Lower leg skin (tissue), 4 donors: ENCODE data around the gene MIS18A. TPM values are rescaled to one million over a fixed set of nuclear protein-coding genes. Genes with fewer than 3 reads are reported as not detected.

ENCODE experiments used
- DNase-seq, 2 donors: peaks; one replicate each; pipeline ENCODE4 v3.0.0-alpha.2; 2019; ENCODE audit warnings: low spot score in 2 of 2
- H3K4me3 ChIP-seq: fragments of 200-600 bp; sonication (generic); 2 replicates; pipeline ENCODE4 v1.5.1; 2017; ENCODE audit warnings: mild to moderate bottlenecking, low read depth; ENCODE audit not compliant: poor library complexity, severe bottlenecking
- POLR2A ChIP-seq, 2 donors: fragments of 450-650 bp; IDR thresholded peaks; one replicate each; pipeline ENCODE4 v1.6.1; 2016 to 2017; ENCODE audit warnings: antibody characterized with exemption in 2 of 2, mild to moderate bottlenecking in 1 of 2, moderate library complexity in 1 of 2
- WGBS, 2 donors: methylation state at CpG; one replicate each; pipeline ENCODE4 v1.1.5; 2018; 5-methylcytosine and 5-hydroxymethylcytosine counted together
- intact Hi-C: fragments of 100-400 bp; cut with DNase I; formaldehyde crosslinking; loops from one replicate; pipeline ENCODE4 v1.15.0; 2023; ENCODE audit warnings: low total_unique reads
- total RNA-seq, 4 donors: library from RNA; depleted of rRNA; stranded (reverse); fragments of >200 nt; gene quantifications; one replicate each; pipeline ENCODE4 v1.1.0, GENCODE V29; 2016
- TF ChIP-seq, protein P1 (sequence below), 3 donors: fragments of 450-650 bp; IDR thresholded peaks; one replicate each; pipeline ENCODE4 v1.5.1; 2016; ENCODE audit warnings: antibody characterized with exemption in 3 of 3, mild to moderate bottlenecking in 3 of 3, moderate library complexity in 2 of 3

The MIS18A gene
- total RNA-seq, 4 donors from 2014 or later: 2.2 to 7.7 (median 3.9) TPM

DNA sequence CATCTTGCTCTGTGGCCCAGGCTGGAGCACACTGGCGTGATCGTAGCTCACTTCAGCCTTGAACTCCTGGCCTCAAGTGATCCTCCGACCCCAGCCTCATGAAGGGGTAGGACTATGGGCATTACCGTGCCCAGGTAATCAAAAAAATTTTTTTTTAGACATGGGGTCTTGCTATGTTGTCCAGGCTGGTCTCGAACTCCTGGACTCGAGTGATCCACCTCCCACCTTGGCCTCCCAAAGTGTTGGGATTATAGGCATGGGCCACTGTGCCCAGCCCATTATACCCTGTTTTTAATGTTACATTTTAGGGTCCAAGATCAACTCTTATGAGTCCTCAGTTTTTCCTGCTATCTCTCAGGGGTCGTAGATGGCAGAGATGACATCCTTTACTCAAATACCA lies 26.1 kb upstream of the MIS18A start:
- intact Hi-C loops: no loop called here
- DNase-seq: no peak
- 95 to 96% methylated on average over 7 of the region's 7 CpGs for WGBS, 2 donors
- TF ChIP-seq POLR2A (IDR thresholded peaks at IDR 0.05): no peak
- TF ChIP-seq, protein P1, sequence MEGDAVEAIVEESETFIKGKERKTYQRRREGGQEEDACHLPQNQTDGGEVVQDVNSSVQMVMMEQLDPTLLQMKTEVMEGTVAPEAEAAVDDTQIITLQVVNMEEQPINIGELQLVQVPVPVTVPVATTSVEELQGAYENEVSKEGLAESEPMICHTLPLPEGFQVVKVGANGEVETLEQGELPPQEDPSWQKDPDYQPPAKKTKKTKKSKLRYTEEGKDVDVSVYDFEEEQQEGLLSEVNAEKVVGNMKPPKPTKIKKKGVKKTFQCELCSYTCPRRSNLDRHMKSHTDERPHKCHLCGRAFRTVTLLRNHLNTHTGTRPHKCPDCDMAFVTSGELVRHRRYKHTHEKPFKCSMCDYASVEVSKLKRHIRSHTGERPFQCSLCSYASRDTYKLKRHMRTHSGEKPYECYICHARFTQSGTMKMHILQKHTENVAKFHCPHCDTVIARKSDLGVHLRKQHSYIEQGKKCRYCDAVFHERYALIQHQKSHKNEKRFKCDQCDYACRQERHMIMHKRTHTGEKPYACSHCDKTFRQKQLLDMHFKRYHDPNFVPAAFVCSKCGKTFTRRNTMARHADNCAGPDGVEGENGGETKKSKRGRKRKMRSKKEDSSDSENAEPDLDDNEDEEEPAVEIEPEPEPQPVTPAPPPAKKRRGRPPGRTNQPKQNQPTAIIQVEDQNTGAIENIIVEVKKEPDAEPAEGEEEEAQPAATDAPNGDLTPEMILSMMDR (IDR thresholded peaks at IDR 0.05): no peak
- no peak overlapping the region for H3K4me3 ChIP-seq

DNA sequence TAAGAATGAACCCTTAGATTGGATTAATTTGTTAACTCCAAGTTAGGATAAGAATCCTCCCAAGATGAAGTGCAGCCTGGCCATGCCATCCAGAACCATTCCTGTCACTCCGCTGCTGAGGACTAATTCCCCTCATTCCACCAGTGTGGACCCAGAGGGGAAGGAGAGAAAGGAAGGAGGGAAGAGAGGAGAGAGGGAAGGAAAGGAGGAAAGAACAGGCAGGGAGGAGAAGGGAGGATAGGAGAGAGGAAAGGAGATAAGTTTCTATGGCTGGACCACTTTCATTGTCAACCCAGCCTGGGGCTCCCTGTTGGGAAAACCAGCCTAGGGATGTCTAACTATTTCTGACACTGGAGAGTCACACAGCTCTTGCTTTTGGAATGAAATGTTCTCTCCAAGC lies 24.5 kb upstream of the MIS18A start:
- 96 to 100% methylated on average over 1 of the region's 1 CpG for WGBS, 2 donors
- intact Hi-C loops: no loop called here
- H3K4me3 ChIP-seq: no peak overlapping the region
- no peak for DNase-seq
- TF ChIP-seq, protein P1 (IDR thresholded peaks at IDR 0.05): no peak
- no peak for TF ChIP-seq POLR2A (IDR thresholded peaks at IDR 0.05)

DNA sequence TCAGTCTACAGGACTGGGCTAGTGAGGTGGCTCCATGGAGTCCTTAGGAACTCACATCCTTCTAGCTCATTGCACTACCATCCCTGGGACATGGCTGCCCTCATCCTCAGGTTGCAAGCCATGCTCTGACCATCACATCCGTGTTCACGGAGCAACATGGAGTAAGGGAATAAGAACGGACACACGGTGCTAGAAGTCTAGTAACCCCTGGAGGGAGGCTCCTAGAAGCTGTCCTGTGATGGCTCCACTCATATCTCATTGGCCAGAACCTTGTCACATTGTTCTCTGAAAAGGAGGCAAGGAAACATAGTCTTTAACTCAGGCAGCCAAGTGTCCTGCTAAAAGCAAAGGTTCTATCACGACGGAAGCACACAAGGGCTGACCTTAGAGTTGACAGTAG lies 23.7 kb upstream of the MIS18A start:
- TF ChIP-seq, protein P1 (IDR thresholded peaks at IDR 0.05): no peak
- TF ChIP-seq POLR2A (IDR thresholded peaks at IDR 0.05): no peak
- peak in 1 of 2 donors; percentile 57 for DNase-seq
- H3K4me3 ChIP-seq: no peak overlapping the region
- intact Hi-C loops: no loop called here
- WGBS, 2 donors: 92 to 96% methylated on average over 6 of the region's 6 CpGs

DNA sequence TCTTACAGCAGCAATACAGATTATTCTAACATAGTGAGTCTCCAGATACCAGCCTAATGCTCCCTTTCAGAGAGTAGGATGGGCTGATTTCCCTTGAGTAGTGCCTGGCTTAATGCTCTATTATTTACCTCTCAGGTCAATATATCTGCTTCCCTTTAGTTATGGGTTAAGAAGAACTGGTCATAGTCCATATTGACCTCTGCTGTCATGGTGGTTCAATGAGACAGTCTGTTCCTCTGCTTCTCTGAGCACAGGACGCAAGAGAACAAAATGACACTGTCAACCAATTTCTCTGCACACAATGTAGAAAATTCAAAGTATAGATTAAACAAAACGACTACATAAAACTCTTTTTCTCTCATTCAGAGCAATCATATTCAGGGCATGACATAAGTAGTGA lies 22.7 kb upstream of the MIS18A start:
- no peak overlapping the region for H3K4me3 ChIP-seq
- WGBS, 2 donors: 95 to 96% methylated on average over 2 of the region's 2 CpGs
- no peak for TF ChIP-seq POLR2A (IDR thresholded peaks at IDR 0.05)
- TF ChIP-seq, protein P1 (IDR thresholded peaks at IDR 0.05): no peak
- intact Hi-C loops: no loop called here
- DNase-seq: no peak

DNA sequence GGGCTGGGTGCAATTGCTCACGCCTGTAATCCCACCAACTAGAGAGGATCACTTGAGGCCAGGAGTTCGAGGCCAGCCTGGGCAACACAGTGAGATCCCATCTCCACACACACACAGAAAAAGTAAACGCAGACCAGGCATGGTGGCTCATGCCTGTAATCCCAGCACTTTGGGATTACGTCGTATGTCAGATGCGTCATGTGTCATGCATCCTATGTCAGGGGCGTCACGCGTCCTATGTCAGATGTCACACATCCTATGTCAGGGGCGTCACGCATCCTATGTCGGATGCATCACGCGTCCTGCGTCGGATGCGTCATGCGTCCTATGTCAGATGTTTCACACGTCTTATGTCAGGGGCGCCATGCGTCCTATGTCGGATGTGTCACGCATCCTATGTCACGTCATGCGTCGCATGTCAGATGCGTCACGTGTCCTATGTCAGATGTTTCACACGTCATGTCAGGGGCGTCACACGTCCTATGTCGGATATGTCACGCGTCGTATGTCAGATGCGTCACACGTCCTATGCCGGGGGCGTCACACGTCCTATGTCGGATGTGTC lies 21.4 kb upstream of the MIS18A start:
- intact Hi-C loops: no loop called here
- H3K4me3 ChIP-seq: no peak overlapping the region
- no peak for TF ChIP-seq POLR2A (IDR thresholded peaks at IDR 0.05)
- TF ChIP-seq, protein P1 (IDR thresholded peaks at IDR 0.05): no peak
- 90 to 93% methylated on average over 41 of the region's 41 CpGs for WGBS, 2 donors
- peak in 1 of 2 donors; percentile 72 for DNase-seq

GRCh38 chr21:32299695-32300094 lies 20.8 kb upstream of the MIS18A start:
- intact Hi-C loops: no loop called here
- no peak overlapping the region for H3K4me3 ChIP-seq
- DNase-seq: no peak
- TF ChIP-seq, protein P1 (IDR thresholded peaks at IDR 0.05): no peak
- TF ChIP-seq POLR2A (IDR thresholded peaks at IDR 0.05): no peak
- 84 to 89% methylated on average over 6 of the region's 6 CpGs for whole genome bisulfite sequencing, 2 donors
